Endodermal cell (in vitro differentiated cells): ENCODE results near the gene PRIM1. TPM values are rescaled to one million over a fixed set of nuclear protein-coding genes. Genes with fewer than 3 reads are reported as not detected.

ENCODE experiments used
- DNase-seq: peaks from one replicate; pipeline ENCODE4 v3.0.0-alpha.2; 2017
- H3K27ac ChIP-seq: 2 replicates; pipeline ENCODE4 v1.5.1; 2013; ENCODE audit warnings: mild to moderate bottlenecking, low read depth, low read length, moderate library complexity
- H3K27me3 ChIP-seq: 2 replicates; pipeline ENCODE4 v1.6.1; 2013; ENCODE audit warnings: mild to moderate bottlenecking, low read length, moderate library complexity; ENCODE audit not compliant: insufficient read depth, control insufficient read depth, poor library complexity, severe bottlenecking
- H3K36me3 ChIP-seq: 2 replicates; pipeline ENCODE4 v1.7.0; 2013; ENCODE audit warnings: mild to moderate bottlenecking, low read length, moderate library complexity; ENCODE audit not compliant: control insufficient read depth, insufficient read depth
- H3K4me1 ChIP-seq: one replicate; pipeline ENCODE4 v1.7.0; 2013; ENCODE audit warnings: low read length; ENCODE audit not compliant: control insufficient read depth, insufficient read depth
- H3K4me3 ChIP-seq: 2 replicates; pipeline ENCODE4 v1.5.1; 2013; ENCODE audit warnings: mild to moderate bottlenecking, low read length, moderate library complexity
- H3K9ac ChIP-seq: 2 replicates; pipeline ENCODE4 v1.6.1; 2013; ENCODE audit warnings: mild to moderate bottlenecking, low read length, moderate library complexity; ENCODE audit not compliant: poor library complexity, severe bottlenecking; ENCODE audit errors: extremely low read depth
- H3K9me3 ChIP-seq: 2 replicates; pipeline ENCODE4 v1.6.1; 2013; ENCODE audit warnings: mild to moderate bottlenecking, low read length, moderate library complexity; ENCODE audit not compliant: control insufficient read depth
- H3K27ac Mint-ChIP-seq: 2 replicates; pipeline ENCODE4 v1.8.0; 2020; ENCODE audit warnings: mixed read lengths
- H3K27me3 Mint-ChIP-seq: 2 replicates; pipeline ENCODE4 v1.8.0; 2021; ENCODE audit warnings: mild to moderate bottlenecking, mixed read lengths; ENCODE audit not compliant: insufficient read depth
- H3K36me3 Mint-ChIP-seq: 2 replicates; pipeline ENCODE4 v1.8.0; 2020; ENCODE audit warnings: low read depth, mixed read lengths
- H3K4me1 Mint-ChIP-seq: 2 replicates; pipeline ENCODE4 v1.8.0; 2020; ENCODE audit warnings: mixed read lengths
- H3K4me3 Mint-ChIP-seq: 2 replicates; pipeline ENCODE4 v1.8.0; 2020; ENCODE audit warnings: mild to moderate bottlenecking, moderate library complexity, mixed read lengths
- H3K9me3 Mint-ChIP-seq: 2 replicates; pipeline ENCODE4 v1.8.0; 2020; ENCODE audit warnings: mild to moderate bottlenecking, mixed read lengths
- CTCF ChIP-seq: fragments of 200-600 bp; sonication (generic); conservative IDR thresholded peaks from 2 replicates; pipeline ENCODE4 v1.5.0; 2021; ENCODE audit warnings: antibody characterized with exemption, mild to moderate bottlenecking
- WGBS, 2 experiments: methylation state at CpG; one replicate each; pipeline versions ENCODE4 v1.1.5 to v1.1.7; 2013; ENCODE audit warnings: missing lambda C conversion rate in 2 of 2, mixed read lengths in 1 of 2; ENCODE audit not compliant: insufficient coverage in 1 of 2, insufficient read length in 1 of 2; 5-methylcytosine and 5-hydroxymethylcytosine counted together
- total RNA-seq, 2 donors: library from RNA; stranded (reverse); fragmentation: NEBNext Ultra II Directional in 1 of 2; extraction: Animal tissue kit (Norgen Biotek cat#: 25700) in 1 of 2; gene quantifications; 2 replicates in 1 of 2; 3 replicates in 1 of 2; pipeline ENCODE4 v1.2.1, GENCODE V29; 2021

The PRIM1 gene
- total RNA-seq, 2 donors from 2014 or later = 34.8 to 44.2 TPM

GRCh38 chr12:56688846-56689109 is 63.3 kb downstream of the PRIM1 start:
- H3K9me3 ChIP-seq = peaks cover 5% of the 10 kb centered on the region
- H3K4me3 ChIP-seq = peak overlapping the region; percentile 97
- peak overlapping the region; percentile 78 for H3K9ac ChIP-seq
- no peaks in the 10 kb centered on the region for H3K4me1 ChIP-seq
- WGBS, 2 experiments = 1 to 2% methylated on average over 6 to 7 of the region's 7 CpGs
- Mint-ChIP-seq H3K9me3 (no peaks in the 10 kb centered on the region), H3K4me3 (peak overlapping the region; percentile 99), H3K27me3 (no peaks in the 10 kb centered on the region), H3K27ac (peak overlapping the region; percentile 96), H3K4me1 (peaks cover 12% of the 10 kb centered on the region), H3K36me3 (peaks cover 28% of the 10 kb centered on the region)
- TF ChIP-seq CTCF = no peak
- H3K27ac ChIP-seq = peak overlapping the region; percentile 99
- peaks cover 17% of the 10 kb centered on the region for H3K36me3 ChIP-seq
- no peak for DNase-seq
- H3K27me3 ChIP-seq = no peaks in the 10 kb centered on the region

- peak within 1 kb of the TSS; percentile 99 for H3K27ac ChIP-seq
- H3K36me3 Mint-ChIP-seq = peaks cover 28% of the 10 kb centered on the region
- no peaks in the 10 kb centered on the region for H3K27me3 ChIP-seq
- no peaks in the 10 kb centered on the region for H3K9me3 Mint-ChIP-seq
- H3K27me3 Mint-ChIP-seq = no peaks in the 10 kb centered on the region
- peak within 1 kb of the TSS; percentile 99 for H3K4me3 Mint-ChIP-seq
- TF ChIP-seq CTCF = no peak
- peak within 1 kb of the TSS; percentile 99 for H3K27ac Mint-ChIP-seq
- H3K9ac ChIP-seq = peak within 1 kb of the TSS; percentile 99
- H3K4me1 Mint-ChIP-seq = peaks cover 12% of the 10 kb centered on the region
- no peaks in the 10 kb centered on the region for H3K4me1 ChIP-seq
- H3K9me3 ChIP-seq = peaks cover 5% of the 10 kb centered on the region
- WGBS, 2 experiments = 0% methylated on average over 19 to 64 of the region's 64 CpGs
- peak within 1 kb of the TSS; percentile 97 for H3K4me3 ChIP-seq
- peak; percentile 100 for DNase-seq
- peaks cover 17% of the 10 kb centered on the region for H3K36me3 ChIP-seq
Observed at GRCh38 chr12:56688129-56688845, 63.8 kb downstream of the PRIM1 start, which contains the start of gene PTGES3. PTGES3 (minus strand) TSS chr12:56688284; CDS start chr12:56687999, 285 bp downstream.

GRCh38 chr12:56687223-56688128 is 64.6 kb downstream of the PRIM1 start:
- Mint-ChIP-seq H3K4me1 (peaks cover 12% of the 10 kb centered on the region), H3K9me3 (no peaks in the 10 kb centered on the region), H3K4me3 (peak overlapping the region; percentile 99), H3K27ac (peak overlapping the region; percentile 99), H3K36me3 (peaks cover 32% of the 10 kb centered on the region), H3K27me3 (no peaks in the 10 kb centered on the region)
- Histone ChIP-seq H3K27me3 (no peaks in the 10 kb centered on the region), H3K4me3 (peak overlapping the region; percentile 97), H3K9ac (peak overlapping the region; percentile 99), H3K27ac (peak overlapping the region; percentile 99), H3K36me3 (peaks cover 23% of the 10 kb centered on the region), H3K4me1 (no peaks in the 10 kb centered on the region), H3K9me3 (peaks cover 5% of the 10 kb centered on the region)
- peak; percentile 76 for DNase-seq
- TF ChIP-seq CTCF = no peak
- 0 to 1% methylated on average over 42 to 61 of the region's 62 CpGs for WGBS, 2 experiments
